HT-29 (cell line): ENCODE results near the gene AGAP3. TPM values are rescaled to one million over a fixed set of nuclear protein-coding genes. Genes with fewer than 3 reads are reported as not detected.
"Not testable (repeated sequence)": the region's sequence is repeated elsewhere in the genome, so short reads cannot be mapped to it uniquely, and the experiment has no call there.

Experiments
- DNase-seq: peaks from one replicate; pipeline ENCODE4 v3.0.0-alpha.2; 2015; ENCODE audit warnings: low spot score
- total RNA-seq: library from RNA; depleted of rRNA; stranded (reverse); fragments of >200 nt; shearing (Covaris generic); gene quantifications from 2 replicates; pipeline ENCODE4 v1.2.3, GENCODE V29; 2014; rRNA removed

The AGAP3 gene
- total RNA-seq: 140 and 162 TPM in 2 replicates

DNA sequence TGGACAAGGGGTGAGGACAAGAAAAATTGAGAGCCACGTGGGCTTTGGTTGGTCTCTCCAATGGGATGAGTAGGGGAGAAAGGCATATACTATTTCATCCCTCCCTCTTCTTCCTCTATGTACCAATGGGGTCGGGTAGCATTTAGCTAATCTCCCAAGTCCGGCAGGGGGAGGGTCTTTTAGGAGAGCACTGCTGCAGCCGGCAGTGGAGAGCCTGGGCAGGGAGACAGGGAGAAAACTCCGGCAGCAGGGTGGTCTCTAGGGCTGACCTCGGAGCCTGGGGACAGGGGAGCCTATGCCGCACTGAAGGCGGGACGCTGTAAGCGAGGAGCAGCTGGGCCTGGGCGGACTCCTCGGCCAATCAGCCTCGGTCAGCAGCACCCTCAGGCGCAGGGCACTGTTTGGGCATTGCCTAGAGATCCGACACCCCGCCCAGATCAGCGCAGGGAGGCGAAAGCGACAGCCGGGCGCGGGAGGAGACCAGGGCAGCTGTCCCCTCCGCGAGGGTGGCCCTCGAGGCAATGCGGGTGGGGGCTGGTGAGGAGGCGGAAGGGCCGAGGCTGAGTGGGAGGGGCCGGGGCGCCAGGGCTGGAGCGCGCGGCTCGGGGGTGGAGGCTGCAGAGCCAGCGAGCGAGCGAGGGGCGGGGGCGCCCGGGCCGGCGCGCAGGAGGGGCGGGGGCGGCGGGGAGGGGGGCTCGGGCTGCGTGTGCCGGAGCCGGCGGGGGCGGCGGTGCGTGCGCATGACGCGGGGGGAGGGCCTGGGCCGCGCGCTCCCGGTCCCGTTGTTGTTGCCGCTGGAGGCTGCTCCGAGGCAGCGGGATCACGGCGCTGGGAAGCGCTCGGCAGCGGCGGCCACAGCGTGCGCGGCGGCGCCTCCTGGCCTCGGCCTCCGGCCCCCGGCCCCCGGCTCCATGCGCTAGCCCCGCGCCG, at the start of gene AGAP3:
Gene AGAP3, plus strand, starts transcription at position 785 of the 930 bp plus-strand sequence. CDS start 267 bp downstream, outside the sequence.
- DNase-seq: peak; percentile 97

DNA sequence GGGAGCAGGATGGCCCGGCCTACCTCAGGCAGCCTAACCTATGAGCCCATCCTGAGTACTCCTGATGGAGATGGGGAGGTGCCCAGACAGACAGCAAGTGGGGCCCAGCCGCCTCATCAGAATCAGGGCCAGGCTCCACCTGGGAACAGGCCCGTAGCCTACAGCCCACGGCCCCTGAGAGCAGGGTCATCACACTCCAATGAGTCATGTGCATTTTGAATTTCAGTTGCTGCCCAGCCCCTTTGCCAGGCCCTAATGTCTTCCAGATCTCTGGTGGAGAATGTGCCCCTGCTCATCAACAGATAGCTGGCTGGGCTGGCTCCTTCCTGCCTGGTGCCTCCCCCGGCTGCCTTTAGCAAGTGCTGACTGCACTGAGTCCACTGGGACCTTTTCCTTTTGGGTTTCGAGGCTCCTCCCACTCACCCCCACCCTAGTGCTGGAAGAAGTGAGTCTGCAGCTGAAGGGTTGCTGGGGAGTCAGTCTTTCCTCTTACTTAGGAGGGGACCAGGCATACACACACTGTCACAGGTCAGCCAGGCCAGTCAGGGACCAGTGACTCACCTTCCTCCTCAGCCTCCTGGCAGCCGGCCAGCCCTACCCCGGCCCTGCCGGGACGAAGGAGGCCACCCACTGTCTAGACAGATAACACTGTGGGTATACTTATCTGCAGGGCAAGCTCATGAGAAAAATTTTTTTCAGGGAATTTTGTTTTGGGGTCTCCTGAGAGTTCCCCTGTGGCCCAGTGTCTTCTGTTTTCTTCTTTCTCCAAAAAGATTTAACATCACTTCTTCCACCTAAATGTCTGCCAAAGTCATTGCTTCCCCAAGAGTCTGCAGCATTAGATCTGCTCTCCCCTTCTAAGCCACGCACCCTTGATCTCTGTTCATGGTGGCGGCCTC, 47.1 kb upstream of the AGAP3 start:
- DNase-seq: peak; percentile 95

DNA sequence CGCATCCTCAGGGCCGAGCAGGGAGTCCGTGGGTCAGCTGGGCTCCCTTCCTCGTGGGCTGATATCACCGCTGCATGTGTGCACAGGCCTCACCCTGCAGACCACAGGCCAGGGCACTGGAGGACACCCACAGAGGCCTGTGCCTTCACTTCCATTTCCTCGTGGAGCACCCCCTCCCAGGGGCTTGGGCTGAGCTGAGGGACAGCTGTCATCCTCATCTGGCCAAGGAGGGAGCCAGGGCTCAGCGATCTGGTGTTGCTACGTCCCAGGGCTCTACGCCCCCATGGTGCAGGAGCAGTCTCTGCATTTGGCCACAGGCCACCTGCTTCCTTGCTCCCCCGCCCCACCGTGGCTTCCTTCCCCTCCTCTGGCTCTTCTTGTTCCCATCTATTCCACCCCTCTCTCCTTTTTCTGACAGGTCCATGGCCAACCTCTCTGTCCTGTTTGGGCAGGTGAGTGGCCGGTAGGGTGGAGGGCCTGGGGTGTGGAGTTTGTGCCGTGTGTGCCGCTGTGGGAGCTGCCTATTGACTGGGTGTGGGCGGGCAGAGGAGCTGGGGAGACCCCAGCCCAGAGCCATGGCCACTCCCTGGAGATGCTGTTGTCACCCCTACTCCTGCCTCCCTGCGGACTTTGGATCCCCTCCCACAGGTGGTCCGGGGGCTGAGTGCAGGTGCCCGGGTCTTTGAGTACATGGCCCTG, 46.3 kb upstream of the AGAP3 start:
- DNase-seq: no peak

DNA sequence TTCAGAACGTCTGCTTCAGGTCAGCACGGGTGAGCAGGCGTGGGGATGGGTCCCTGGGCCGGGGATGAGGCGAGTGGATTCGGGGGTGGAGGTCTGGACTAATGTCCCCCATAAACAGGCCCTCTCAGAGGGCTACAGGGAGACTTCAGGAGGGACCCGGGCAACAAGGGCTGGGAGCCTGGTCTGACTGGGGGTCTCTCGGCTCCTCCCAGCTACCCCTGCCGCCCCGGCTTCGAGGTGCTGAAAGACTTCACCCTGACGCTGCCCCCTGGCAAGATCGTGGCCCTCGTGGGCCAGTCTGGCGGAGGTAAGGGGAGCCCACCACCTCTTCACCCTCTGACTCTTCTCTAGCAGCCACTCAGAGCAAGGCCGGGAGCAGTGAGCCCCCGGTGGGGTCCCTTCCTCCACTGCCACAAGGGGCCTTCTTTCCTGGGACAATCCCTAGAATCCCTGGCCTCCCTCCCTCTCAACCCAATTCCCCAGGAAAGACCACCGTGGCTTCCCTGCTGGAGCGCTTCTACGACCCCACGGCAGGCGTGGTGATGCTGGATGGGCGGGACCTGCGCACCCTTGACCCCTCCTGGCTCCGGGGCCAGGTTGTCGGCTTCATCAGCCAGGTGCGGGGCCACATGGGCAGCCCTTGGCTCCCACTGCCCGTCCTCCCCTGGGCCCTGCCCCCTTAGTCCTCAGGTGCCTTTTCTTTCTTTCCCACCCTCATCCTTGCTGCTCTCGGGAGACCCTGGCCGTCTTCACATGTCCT, 45.5 kb upstream of the AGAP3 start:
- no peak for DNase-seq

DNA sequence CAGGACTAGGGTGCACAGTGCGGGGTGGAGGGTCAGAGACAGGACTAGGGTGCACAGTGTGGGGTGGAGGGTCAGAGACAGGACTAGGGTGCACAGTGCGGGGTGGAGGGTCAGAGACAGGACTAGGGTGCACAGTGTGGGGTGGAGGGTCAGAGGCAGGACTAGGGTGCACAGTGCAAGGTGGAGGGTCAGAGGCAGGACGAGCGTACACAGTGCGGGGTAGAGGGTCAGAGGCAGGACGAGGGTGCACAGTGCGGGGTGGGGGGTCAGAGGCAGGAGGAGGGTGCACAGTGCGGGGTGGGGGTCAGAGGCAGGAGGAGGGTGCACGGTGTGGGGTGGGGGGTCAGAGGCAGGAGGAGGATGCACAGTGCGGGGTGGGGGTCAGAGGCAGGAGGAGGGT, 42.8 kb upstream of the AGAP3 start:
- DNase-seq: not testable (repeated sequence)

DNA sequence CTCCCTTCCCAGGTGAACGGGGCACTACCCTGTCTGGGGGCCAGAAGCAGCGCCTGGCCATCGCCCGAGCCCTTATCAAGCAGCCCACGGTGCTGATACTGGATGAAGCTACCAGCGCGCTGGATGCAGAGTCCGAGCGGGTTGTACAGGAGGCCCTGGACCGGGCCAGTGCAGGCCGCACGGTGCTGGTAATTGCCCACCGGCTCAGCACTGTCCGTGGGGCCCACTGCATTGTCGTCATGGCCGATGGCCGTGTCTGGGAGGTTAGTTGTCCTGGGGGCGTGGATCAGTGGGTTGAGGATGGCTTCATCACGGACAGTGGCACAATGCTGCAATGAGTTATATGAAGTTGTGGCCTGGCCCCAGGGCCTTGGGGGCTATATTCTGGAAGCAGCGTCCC, 42.3 kb upstream of the AGAP3 start:
- DNase-seq: no peak

DNA sequence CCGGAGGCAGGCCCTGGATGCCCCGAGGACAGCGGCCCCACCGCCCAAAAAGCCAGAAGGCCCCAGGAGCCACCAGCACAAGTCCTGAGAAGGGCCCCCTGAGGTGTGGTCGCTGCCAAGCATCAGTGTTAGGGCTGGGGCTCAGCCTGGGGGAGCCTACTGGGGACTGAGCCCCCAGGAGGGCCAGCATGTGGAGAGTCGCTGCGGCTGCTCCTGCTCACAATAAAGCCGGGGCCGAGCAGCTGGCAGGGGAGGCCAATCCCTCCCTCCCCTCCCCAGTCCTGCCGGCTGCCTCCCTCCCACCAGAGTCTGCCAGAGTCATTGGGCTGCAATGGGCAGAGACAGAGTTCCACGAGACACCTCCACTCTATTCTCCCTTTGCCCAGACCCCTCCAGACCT, 41.0 kb upstream of the AGAP3 start:
- no peak for DNase-seq

DNA sequence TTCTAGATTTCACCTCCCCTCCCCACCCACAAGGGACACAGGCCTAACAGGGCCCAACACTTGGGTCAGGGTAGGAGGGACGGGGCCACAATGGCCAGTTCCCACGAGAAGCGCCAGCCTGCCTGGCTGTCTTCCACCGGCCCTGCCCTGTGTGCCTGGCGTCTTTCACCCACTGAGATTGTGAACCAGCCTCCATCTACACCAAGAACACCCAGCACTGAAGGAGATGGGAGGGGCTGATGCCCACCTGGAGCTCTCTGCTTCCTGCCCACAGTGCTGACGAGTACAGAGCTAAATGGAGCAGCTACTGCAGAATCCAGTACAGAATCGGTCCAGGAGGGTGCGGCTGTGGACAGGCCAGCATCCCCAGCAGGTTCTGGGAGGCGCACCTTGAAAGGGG, 40.3 kb upstream of the AGAP3 start:
- no peak for DNase-seq

DNA sequence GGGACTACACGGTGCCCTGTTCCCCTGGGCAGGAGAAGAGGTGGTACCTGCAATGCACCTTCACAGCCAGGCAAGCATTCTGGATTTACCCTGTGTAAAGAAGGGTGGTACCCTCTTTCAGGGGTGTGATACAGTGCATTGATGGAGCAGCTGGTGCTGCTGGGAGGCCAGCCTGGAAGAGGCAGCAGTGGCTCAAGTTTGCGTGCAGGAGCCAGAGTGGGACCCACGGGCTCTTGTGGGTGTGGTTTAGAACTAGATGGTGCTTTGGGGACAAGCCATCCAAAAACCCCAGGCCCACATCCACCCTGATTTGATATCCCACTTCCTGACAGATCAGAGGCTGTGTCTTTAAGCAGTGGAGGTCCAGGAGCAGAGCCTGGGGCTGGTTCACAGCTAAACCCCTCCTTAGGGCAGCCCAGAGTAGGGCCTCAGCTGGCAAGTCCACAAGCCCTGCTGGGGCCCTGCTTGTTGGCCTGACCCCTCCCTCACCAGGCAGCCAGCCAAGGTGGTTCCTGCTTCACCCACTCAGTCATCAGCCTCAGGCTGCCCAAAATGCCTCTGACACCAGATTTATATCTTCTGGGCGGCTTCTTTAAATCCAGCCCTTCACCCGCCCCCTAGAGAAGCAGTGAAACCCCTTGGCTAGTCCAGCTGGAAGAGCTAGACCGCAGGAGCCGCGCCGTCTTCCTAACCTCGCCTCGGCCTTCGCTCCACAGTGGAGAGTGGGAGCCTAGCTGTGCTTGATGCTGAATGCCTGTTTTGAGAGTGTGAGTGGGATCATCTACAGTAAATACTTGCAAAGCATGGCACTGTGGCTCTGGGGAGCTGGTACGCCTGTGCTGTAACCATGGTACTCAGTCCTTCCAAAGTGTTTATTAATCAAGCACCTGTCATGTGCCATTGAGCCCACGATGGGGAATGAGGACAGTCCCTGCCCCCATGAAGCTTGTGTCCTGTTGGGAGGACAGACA, 39.4 kb upstream of the AGAP3 start:
- DNase-seq: peak; percentile 60

DNA sequence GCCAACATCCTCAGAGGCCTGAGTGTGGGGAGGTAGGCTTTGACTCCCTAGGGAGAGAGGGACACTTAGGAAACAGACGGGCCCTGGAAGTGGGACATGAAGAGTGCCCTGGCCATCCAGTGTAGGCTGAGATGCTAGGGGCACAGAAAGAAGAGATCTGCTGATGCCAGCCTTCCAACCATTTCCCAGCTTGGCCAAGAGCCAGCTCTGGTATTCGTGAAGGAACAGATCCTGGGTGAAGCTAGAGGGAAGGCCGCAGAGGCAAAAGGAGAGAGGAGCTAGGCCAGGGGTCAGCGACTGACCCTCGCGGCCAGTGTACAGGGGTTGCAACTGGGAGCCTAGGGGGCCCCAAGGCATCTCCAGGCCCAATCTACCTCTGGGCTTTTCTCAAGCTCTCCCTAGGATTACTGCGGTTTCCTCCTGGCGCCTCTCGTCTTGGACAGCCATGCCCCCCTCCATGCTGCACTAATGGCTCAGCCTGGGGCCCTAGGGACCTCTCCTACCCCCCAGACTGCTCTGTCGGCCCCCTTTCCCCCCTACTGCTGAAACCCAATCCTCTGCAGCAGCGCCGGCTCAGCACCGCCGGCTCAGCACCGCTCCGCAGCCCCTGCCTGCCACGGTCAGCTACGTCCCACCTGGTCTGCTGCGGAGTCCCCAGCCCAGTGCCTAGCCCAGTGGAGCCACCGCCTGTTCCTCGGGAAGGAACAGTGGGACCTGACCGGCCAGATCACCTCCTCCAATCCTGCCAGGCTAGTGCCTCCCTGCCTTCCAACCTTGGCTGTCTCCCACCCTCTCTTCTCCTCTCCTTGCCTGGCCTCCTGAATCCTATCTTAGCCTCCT, 38.1 kb upstream of the AGAP3 start, which contains the start of gene ASIC3:
Gene ASIC3, plus strand, starts transcription at position 556 of the 840 bp plus-strand sequence. CDS start 355 bp downstream, outside the sequence.
- DNase-seq: no peak

DNA sequence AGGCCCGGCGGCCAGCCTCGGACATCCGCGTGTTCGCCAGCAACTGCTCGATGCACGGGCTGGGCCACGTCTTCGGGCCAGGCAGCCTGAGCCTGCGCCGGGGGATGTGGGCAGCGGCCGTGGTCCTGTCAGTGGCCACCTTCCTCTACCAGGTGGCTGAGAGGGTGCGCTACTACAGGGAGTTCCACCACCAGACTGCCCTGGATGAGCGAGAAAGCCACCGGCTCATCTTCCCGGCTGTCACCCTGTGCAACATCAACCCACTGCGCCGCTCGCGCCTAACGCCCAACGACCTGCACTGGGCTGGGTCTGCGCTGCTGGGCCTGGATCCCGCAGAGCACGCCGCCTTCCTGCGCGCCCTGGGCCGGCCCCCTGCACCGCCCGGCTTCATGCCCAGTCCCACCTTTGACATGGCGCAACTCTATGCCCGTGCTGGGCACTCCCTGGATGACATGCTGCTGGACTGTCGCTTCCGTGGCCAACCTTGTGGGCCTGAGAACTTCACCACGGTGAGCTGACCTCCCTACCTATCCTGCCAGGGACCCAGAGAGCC, 37.3 kb upstream of the AGAP3 start:
- no peak for DNase-seq

DNA sequence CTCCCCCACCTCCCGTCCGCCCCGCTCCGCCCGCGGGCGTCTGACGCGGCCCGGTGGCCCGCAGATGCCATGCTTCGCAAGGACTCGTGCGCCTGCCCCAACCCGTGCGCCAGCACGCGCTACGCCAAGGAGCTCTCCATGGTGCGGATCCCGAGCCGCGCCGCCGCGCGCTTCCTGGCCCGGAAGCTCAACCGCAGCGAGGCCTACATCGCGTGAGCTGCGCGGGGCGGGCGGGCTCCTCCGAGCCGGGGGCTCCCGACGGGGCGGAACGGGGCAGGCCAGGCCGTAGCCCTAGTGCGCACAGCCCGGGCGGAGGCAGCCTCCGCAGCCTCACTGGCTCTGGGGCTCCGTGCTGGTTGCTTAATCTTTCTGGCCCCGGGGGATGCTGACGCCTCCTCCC, 35.2 kb upstream of the AGAP3 start:
- no peak for DNase-seq

DNA sequence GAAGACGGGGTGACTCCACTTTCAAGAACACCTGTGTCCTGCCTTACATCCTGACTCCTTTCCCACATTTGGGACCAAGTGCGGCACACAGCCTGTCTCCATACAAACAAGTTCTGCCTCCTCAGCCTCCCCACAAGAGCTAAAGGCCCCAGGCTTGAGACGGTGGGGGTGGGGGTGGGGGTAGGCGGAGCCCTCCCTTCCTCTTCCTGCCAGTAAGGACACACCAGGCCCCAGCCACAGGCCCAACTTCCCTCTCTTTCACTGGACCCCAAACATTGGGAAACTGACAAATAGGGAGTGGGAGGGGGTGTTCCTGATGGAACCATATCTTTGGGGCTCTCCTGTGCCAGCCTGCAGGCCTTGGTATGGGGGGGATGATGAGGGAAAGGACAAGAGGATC, 33.2 kb upstream of the AGAP3 start:
- DNase-seq: no peak

DNA sequence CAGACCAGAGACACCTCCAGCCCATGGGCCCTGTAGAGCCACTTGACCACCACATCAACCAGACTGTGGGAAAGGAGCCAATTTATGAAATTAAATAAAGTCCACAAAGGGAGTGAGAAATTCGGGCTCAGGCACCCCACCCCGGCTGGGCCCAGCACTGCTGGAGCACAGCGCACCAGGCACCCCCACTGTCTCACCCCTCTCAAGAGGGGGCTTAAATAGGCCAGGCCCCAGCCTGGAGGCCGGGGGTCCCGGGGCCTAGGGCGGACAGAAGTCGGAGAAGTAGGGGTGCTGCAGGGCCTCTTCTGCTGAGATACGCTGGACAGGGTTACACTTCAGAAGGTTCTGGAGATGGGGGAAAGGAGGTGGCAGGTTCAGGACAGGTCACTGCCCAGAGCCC, 32.5 kb upstream of the AGAP3 start:
- DNase-seq: no peak

DNA sequence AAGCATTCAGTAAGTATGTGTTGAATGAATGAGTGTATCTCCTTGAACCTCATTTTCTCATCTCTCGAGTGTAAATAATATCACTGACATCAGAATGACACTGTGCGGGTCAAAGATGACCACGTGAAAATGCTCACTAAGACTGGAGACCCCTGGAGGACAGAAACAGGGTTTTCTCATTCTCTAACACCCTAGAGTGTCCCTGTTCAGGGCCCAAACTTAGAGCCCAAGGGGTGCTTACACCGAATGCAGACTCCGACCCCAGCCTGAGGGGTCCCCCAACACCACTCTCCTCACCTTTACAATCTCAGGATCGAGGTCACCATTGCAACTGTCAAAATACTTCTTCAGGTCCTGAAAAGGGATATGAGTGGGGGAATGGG, 30.0 kb upstream of the AGAP3 start:
- no peak for DNase-seq

DNA sequence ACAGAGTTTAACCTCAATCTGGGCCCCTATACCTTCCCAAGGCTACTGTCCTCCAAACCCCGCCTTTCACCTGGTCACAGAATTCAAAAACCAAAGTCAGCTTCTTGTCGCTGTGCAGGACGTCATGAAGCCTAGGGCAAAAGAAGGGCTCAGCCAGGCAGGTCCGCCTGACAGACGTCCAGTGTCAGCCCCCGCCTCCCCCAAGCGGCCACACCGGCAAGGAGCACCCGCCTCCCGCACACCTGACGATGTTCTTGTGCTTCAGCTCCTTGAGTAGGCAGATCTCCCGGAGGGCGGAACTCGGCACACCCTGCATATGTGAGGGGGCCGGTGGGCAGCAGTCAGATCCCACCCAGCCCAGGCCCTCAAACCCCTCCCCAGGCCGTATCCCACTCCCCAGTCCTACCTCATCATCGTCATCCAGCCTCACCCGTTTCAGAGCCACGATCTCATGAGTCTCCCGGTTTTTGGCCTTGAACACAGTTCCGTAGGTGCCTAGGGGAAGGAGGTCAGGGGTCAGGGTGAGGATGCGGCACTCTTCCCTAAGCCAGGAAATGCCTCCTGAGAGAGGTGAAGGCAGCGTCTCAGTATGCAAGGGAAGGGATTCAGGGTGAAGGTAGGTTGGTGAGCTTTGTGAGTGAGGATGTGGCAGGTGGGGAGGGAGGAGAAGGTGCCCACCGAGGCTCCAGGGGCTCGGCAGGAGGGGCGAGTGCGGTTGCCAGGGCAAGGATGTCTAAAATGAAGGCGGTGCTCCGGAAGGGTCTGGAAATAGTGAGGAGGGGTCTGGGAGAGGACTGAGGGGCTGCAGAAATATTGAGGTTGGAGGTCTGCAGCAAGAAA, 29.4 kb upstream of the AGAP3 start:
- no peak for DNase-seq

DNA sequence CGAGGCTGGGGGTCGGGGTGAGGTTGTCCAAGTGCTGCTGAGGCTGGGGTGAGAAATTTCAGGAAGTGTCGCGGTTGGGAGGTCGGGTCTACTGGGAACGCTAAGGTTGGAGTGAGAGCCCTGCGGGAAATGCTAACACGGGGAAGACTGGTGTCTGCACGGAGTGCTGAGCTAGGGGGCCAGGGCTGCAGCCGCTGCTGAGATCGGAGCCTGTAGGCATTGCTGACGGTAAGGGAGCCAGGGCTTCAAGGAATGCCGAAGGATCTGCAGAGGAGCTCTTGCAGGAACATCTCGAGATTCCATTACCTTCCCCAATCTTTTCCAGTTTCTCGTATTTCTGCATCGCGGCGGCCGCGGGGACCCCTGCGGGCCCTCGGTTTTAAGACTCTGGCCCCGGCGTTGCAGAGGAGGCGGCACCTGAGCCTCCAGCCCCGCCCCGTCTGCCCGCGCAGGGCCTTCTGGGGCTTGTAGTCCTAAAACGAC, 28.7 kb upstream of the AGAP3 start, which contains the start of gene CDK5:
Gene CDK5, minus strand, starts transcription at position 392 of the 483 bp plus-strand sequence. Its CDS starts 49 bp downstream, at position 343.
- no peak for DNase-seq
